AG09309 (cell line): ENCODE measurements around the gene TEX264.

Experiments used
- DNase-seq: peaks from one replicate; pipeline ENCODE4 v3.0.0-alpha.2; 2010; ENCODE audit warnings: low read depth
- H3K4me3 ChIP-seq: 2 replicates; pipeline ENCODE4 v1.5.1; 2011; ENCODE audit warnings: mild to moderate bottlenecking, low read depth, low read length, moderate library complexity; ENCODE audit not compliant: control insufficient read depth
- TF ChIP-seq, protein P1 (sequence below): IDR thresholded peaks from 2 replicates; pipeline ENCODE4 v1.5.1; 2011; ENCODE audit warnings: mild to moderate bottlenecking, low read depth, low read length, inconsistent platforms; ENCODE audit not compliant: insufficient read depth, control insufficient read depth; ENCODE audit errors: missing control alignments

The TEX264 gene

DNA sequence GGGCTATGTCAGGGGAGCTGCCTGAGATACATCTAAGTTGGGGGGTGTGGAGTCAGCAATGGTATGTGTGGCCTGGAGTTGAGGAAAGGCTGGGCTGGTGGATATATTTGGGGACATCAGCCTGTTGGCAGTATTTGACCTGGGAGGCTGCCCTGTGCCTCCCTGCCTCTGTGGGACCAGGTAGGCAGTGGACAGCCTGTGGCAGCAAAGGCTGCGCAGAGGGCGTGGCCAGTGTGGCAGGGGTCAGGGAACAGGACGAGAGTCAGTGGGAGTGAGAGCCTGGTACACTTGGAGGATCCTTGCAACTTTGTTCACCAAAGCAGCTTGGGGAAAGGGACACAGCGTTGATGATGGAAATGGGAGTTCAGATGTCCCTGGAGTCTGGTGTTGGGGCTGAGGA, 15.0 kb downstream of the TEX264 start:
- TF ChIP-seq, protein P1, sequence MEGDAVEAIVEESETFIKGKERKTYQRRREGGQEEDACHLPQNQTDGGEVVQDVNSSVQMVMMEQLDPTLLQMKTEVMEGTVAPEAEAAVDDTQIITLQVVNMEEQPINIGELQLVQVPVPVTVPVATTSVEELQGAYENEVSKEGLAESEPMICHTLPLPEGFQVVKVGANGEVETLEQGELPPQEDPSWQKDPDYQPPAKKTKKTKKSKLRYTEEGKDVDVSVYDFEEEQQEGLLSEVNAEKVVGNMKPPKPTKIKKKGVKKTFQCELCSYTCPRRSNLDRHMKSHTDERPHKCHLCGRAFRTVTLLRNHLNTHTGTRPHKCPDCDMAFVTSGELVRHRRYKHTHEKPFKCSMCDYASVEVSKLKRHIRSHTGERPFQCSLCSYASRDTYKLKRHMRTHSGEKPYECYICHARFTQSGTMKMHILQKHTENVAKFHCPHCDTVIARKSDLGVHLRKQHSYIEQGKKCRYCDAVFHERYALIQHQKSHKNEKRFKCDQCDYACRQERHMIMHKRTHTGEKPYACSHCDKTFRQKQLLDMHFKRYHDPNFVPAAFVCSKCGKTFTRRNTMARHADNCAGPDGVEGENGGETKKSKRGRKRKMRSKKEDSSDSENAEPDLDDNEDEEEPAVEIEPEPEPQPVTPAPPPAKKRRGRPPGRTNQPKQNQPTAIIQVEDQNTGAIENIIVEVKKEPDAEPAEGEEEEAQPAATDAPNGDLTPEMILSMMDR, result no peak
- H3K4me3 ChIP-seq, result no peak overlapping the region
- no peak for DNase-seq

DNA sequence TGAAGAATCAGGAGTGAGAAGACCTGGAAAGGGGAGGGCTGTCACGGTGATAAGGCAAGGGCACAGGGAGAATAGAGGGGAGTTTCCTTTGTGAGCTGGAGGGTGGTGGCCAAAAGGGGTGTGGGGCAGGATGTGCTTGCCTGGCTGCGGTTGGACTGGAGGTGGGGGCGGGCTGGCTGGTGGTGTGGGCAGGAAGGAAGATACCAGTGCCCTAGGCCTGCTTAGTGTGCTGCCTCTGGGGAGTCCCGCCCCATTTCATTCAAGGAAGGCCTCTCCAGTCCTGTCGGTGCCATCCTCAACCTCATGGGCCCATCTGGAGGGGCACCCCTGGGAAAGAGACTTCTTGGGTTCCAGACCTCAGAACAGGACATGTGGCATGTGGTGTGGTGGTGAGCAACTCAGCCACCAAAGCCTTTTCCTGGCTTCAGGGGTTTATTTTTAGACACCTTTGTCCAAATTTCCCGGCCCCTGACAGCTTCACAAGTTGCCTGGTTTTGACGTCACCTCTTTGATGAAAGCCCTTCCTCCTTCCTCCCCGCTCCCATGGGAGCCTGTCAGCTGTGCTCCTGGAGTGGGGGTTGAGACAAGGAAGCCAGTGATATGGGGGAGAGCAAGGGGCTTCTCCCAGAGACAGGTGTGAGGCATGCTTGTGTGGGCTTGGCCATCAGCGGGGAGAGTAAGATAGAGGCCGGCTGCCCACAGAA, 15.6 kb downstream of the TEX264 start:
- no peak overlapping the region for H3K4me3 ChIP-seq
- DNase-seq, result no peak
- TF ChIP-seq, protein P1, result no peak

DNA sequence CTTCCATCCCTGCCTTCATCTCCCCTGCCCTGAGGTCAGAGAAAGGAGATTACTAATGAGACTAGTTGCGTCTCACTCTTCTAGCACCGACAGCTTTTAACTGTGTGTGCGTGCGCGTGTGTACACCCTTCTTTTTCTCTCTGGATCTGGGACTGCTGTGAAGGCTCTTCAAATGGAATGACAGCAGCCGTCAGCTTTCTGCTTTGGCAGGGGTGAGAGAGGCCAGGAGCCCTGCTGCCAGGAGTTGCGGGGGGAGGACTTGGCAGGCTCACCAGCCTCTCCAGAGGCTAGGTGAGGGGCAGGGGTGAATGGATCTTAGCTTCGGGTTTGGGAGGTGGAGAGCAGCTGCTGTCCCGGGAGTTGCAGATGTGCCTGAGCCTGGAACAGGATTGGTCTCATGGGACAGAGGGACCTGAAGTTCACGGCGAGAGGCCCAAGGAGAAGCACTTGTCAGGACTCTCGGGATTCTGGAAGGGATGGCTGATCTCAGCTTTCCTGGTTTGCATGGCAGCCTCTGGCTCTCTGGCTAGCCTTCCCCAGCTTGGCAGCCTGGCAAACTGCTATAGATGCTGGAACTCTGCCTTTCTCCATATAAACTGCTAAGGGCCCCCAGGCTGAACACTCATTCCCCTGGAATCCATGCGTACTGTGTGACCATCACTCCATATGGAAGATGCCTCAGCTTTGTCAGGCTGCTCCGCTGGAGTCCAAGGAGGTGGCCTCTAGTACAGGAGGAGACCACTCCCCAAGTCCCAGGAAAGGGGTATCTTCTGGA, 16.6 kb downstream of the TEX264 start:
- no peak for DNase-seq
- no peak overlapping the region for H3K4me3 ChIP-seq
- TF ChIP-seq, protein P1, result no peak

DNA sequence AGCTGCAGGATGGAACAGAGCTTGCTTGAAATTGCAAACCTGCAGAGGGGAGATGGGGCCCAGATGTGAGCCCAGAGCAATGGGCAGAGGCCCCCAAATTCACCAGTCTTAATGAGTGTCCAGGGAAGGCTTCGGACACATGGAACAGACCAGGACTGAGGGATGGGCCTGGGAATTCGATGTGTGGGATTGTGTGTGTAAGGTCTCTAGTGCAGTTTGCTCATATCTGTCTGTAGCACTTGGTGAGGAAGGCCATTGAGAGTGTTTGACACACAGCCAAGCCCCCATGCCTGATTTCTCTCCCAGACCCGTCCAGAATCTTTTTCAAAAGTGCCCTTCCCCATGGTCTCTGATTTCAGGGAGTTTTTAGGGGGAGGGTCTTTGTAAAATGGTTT, 17.2 kb downstream of the TEX264 start:
- TF ChIP-seq, protein P1, result no peak
- no peak for DNase-seq
- no peak overlapping the region for H3K4me3 ChIP-seq

DNA sequence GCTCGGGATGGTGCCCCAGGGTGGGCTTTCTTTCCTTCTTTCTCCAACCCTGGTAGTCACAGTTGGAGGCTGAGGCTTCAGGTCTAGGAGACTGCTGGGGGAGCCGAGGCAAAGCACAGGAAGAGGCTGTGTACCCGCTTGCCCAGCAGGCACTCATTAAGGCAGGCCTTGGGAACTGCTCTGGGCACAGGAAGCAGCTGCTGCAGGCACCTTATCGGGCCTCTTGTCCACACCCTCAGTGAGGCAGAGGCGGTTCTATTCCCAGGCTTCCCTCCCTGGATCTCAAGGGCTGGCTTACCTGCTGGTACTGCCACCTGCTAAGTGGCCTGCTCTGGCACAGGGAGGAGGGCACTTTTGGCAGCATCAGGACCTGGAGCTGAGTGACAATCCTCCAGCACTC, 20.0 kb downstream of the TEX264 start:
- TF ChIP-seq, protein P1, result no peak
- no peak for DNase-seq
- H3K4me3 ChIP-seq, result no peak overlapping the region

DNA sequence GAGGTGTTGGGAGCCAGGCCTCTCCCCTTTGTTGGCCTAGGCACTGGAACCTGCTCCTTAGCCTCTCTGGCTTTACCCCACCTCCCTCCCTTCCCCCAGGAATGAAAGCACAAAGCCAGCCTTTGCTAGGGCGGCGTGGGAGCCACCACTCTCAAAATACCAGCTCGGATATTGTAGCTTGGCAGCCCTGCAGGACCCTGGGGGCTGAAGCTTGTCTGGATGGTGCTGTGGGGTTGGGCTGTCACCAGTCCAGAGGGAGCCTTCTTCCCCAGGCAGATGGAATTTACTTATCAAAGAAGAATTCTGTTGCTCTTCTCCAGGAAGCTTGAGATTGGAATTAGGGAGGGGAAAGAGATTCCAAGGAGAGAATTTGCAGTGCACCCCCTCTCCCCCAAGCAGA, 20.9 kb downstream of the TEX264 start:
- no peak overlapping the region for H3K4me3 ChIP-seq
- no peak for DNase-seq
- TF ChIP-seq, protein P1, result no peak
